SJCRH30 (cell line): ENCODE data around the gene IL2RG. TPM values are rescaled to one million over a fixed set of nuclear protein-coding genes. Genes with fewer than 3 reads are reported as not detected.

ENCODE experiments used
- DNase-seq, 2 experiments: peaks; one replicate each; pipeline ENCODE4 v3.0.0-alpha.2; 2015 to 2020
- H3K27ac ChIP-seq: fragments of 250-450 bp; sonication (Bioruptor Pico); 2 replicates; pipeline ENCODE4 v1.5.1; 2020; ENCODE audit warnings: mild to moderate bottlenecking, moderate library complexity
- H3K27me3 ChIP-seq: fragments of 250-450 bp; sonication (Bioruptor Pico); 2 replicates; pipeline ENCODE4 v1.5.1; 2020; ENCODE audit warnings: mild to moderate bottlenecking, moderate library complexity
- H3K36me3 ChIP-seq: fragments of 250-450 bp; sonication (Bioruptor Pico); 2 replicates; pipeline ENCODE4 v1.5.1; 2020; ENCODE audit warnings: mild to moderate bottlenecking, moderate library complexity
- H3K4me1 ChIP-seq: fragments of 250-450 bp; sonication (Bioruptor Pico); 2 replicates; pipeline ENCODE4 v1.5.1; 2020; ENCODE audit warnings: mild to moderate bottlenecking, moderate library complexity
- H3K4me3 ChIP-seq: fragments of 250-450 bp; sonication (Bioruptor Pico); 2 replicates; pipeline ENCODE4 v1.5.1; 2020; ENCODE audit warnings: mild to moderate bottlenecking, moderate library complexity
- H3K9me3 ChIP-seq: fragments of 250-450 bp; sonication (Bioruptor Pico); replicated peaks from 2 replicates; pipeline ENCODE4 v1.5.1; 2020; ENCODE audit warnings: mild to moderate bottlenecking, moderate library complexity
- total RNA-seq: library from RNA; depleted of rRNA; stranded (reverse); fragments of >200 nt; shearing (Covaris generic); gene quantifications from 2 replicates; pipeline ENCODE4 v1.2.3, GENCODE V29; 2014

Gene IL2RG
- total RNA-seq, 1 experiment from 2014 or later: 0.10 TPM

DNA sequence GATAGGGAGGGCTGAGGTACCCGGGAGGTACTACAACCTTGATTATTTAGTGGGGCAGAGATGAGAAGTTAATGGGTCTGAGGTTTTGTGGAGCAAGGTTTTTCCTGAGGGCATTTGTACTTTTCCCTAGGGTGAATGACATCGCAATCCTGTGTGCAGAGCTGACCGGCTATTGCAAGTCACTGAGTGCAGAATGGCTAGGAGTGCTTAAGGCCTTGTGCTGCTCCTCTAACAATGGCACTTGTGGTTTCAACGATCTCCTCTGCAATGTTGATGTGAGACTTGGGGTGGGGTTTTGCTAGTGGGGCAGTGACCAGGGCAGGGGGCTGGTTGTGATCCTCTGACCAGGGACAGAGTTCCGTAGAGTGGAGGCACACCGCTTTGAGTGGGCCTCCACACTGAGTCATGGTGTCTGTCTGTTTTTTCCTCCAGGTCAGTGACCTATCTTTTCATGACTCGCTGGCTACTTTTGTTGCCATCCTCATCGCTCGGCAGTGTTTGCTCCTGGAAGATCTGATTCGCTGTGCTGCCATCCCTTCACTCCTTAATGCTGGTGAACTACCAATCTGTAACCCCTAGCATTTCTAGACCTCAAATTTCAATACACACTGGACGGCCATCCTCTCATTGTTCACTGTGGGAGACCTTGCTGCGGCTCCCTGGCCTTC is 16.9 kb upstream of the IL2RG start:
- Histone ChIP-seq H3K4me1 (no peaks in the 10 kb centered on the region), H3K4me3 (no peak overlapping the region), H3K9me3 (no peaks in the 10 kb centered on the region), H3K27ac (no peak overlapping the region), H3K36me3 (peaks cover 56% of the 10 kb centered on the region), H3K27me3 (no peaks in the 10 kb centered on the region)
- no peak for DNase-seq

DNA sequence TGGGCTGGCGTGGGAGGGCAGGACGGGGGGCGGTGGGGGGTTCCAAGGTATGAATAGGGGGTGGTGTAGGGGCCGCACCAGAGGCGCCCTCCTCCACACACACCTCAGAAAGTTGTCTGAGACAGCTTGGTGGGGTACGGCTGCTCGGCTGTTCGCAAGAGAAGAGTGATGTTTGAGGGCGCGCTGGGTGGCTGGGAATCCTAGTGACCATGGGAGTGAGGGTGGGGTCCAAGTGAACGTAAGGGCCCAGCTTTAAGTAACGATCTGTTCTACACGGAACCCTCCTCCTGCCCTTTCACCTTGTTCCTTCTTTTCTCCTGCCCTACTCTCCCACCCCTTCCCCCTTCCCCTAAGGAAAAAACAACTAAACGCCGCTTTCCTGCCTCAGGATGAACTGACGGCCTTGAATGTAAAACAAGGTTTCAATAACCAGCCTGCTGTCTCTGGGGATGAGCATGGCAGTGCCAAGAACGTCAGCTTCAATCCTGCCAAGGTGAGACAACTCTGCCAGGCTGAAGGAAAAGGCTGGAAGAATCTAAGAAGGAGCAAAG is 7.7 kb upstream of the IL2RG start:
- Histone ChIP-seq H3K27me3 (no peaks in the 10 kb centered on the region), H3K9me3 (no peaks in the 10 kb centered on the region), H3K36me3 (peaks cover 28% of the 10 kb centered on the region), H3K4me3 (peak overlapping the region; percentile 76), H3K27ac (peak overlapping the region; percentile 75), H3K4me1 (no peaks in the 10 kb centered on the region)
- no peak for DNase-seq

DNA sequence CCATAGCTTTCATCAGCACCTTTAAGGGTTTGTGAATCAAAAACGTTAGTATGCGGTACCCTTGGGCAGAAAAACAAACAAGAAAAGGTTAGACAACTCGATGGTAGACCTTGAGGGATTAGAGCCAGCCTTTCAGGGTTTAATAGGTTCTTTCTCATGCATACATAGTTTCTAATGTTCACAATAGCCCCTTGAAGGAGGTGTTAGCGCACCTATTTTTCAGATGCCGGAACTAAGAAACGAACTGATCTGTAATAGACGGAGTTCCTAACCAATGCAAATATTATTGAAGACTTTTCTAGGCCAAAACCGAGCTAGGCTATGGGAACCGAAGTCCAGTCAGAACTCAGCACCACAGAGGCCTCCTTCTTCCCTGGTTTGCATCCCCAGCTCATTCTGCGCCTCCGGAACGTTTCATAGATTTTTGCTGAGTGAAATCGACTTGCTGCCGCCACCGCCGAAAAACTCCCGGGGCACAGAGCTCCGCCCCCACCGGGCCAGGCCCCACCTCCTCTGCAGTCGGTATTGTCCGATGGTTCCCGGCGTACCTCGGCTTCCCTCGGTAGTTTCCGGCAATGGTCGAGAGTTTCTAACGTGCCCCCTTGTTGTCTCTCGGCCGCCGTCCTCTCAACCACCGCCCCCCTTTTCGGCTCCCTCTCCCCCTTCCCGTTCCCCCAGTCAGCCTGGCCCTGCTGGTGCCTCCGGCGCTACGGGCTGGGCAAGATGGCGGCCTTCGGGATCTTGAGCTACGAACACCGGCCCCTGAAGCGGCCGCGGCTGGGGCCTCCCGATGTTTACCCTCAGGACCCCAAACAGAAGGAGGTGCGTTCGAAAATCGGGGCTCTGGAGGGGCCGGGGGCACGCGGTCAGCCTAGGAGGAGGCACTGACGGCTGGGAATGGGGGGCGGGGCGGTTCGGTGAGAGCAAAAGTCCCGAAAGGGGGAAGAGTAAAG is 6.9 kb upstream of the IL2RG start, which contains the start of gene MED12:
MED12 (plus strand) TSS at position 565 of the 953 bp plus-strand sequence; CDS start at position 724, 159 bp downstream.
- Histone ChIP-seq H3K4me3 (peak within 1 kb of the TSS; percentile 76), H3K27me3 (no peaks in the 10 kb centered on the region), H3K36me3 (peaks cover 22% of the 10 kb centered on the region), H3K9me3 (no peaks in the 10 kb centered on the region), H3K27ac (peak within 1 kb of the TSS; percentile 75), H3K4me1 (no peaks in the 10 kb centered on the region)
- peak; percentile 90 to 92 for DNase-seq

DNA sequence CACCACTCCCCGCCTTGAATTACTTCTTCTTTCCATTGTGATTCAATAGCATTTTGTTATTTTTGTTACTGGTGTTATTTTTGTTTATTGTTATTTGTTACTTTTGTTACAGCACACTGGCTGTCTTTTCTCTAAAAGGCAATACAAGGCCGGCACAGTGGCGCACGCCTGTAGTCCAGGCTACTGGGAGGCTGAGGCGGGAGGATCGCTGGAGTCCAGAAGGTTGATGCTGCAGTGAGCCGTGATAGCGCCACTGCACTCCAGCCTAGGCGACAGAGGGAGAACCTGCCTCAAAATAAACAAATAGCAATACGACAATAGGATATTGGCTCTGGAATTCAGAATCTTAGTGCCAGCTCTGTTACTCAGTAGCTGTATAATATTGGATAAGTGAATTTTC is 6.0 kb upstream of the IL2RG start:
- Histone ChIP-seq H3K4me3 (peak overlapping the region; percentile 76), H3K27ac (no peak overlapping the region), H3K9me3 (no peaks in the 10 kb centered on the region), H3K36me3 (peaks cover 12% of the 10 kb centered on the region), H3K27me3 (no peaks in the 10 kb centered on the region), H3K4me1 (no peaks in the 10 kb centered on the region)
- no peak for DNase-seq

DNA sequence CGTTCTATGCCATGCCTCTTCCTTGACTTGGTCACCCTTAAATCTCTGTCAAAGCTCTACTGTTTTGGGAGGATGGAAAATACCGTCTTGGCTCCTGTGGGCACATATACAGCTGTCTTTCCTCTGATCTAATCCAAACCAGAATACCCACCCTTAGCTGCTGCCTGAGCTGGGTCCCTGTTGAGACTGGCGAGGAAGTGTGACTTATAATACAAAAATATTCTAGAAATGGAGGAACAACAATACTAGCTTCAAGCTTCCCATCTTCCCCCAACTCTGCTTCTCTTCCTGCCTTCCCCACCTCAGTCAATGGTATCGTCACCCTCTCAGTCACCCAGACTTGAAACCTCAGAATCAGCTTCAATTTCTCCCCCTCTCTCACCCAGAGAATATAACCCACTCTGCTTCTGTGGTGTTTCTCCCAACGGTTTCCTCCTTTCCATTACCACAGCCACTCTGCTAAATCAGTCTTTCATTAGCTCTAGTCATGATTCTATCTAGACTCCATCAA is 599 bp upstream of the IL2RG start:
- no peaks in the 10 kb centered on the region for H3K9me3 ChIP-seq
- H3K27ac ChIP-seq: no peak overlapping the region
- DNase-seq: no peak

DNA sequence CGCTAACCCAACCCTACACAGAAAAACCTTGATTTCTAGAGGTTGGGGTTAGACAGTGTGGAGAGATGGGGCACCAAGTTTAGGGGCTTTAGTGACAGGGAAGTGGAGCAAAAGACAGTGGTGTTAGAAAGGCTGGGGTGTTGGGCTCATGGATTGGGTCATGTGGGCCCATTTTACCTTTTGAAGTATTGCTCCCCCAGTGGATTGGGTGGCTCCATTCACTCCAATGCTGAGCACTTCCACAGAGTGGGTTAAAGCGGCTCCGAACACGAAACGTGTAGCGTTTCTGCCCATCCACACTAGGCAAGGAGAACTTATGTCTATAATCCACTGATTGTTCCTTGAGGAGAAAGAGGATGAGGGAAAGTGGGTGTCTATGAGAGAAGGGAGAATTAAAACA is 2.3 kb downstream of the IL2RG start:
- no peaks in the 10 kb centered on the region for H3K9me3 ChIP-seq
- no peak overlapping the region for H3K4me3 ChIP-seq
- H3K4me1 ChIP-seq: peaks cover 34% of the 10 kb centered on the region
- no peaks in the 10 kb centered on the region for H3K36me3 ChIP-seq
- H3K27ac ChIP-seq: no peak overlapping the region
- DNase-seq: no peak
- H3K27me3 ChIP-seq: no peaks in the 10 kb centered on the region

More for the DNA sequence above, 599 bp upstream of the IL2RG start:
- no peaks in the 10 kb centered on the region for H3K27me3 ChIP-seq
- no peaks in the 10 kb centered on the region for H3K36me3 ChIP-seq
- H3K4me1 ChIP-seq: peaks cover 15% of the 10 kb centered on the region
- H3K4me3 ChIP-seq: no peak overlapping the region

DNA sequence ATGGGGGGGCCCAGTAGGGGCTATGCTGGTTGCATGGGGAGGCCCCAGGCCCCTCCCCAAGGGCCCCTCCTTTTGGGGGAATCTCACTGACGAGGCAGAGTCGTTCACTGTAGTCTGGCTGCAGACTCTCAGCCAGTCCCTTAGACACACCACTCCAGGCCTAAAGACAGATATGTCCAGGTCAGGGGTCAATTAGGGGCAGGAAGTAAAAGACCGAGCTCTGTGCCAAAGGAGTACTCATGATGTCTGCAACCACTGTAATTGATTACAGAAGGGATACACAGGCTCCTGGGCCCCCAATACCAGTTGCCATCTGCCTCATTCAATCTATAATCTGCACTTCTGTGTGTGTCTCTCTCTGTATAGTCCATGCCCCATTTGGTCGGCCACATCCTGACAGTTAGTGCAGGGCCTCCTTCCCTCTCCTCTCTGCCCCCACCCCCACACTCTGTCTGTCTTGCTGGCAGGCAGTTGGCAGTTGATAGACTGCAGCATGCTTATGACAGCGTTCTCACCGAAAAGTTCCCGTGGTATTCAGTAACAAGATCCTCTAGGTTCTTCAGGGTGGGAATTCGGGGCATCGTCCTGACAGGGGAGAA is 3.5 kb downstream of the IL2RG start:
- H3K36me3 ChIP-seq: no peaks in the 10 kb centered on the region

DNA sequence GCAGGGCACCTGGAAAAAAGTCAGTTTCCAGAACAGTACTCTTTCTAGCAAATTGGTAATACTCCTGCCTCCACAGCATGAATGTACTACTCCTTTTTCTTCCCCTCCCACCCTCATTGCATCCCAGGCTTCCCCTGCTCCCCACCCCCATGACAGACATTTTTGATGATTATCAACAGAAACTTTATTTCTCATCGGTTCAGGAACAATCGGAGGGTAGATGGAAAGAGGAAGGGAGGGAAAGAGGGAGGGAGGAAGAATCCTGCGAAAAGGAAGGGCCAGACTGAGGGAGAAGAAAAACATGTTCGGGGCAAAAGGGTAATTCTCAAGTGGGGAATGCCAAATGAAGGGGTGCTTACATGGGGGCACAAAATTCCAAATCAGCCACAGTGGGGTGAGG is 4.1 kb downstream of the IL2RG start:
- H3K4me3 ChIP-seq: no peak overlapping the region
- H3K4me1 ChIP-seq: peaks cover 43% of the 10 kb centered on the region
- no peaks in the 10 kb centered on the region for H3K36me3 ChIP-seq
- H3K27me3 ChIP-seq: no peaks in the 10 kb centered on the region
- H3K27ac ChIP-seq: no peak overlapping the region
- DNase-seq: no peak
- H3K9me3 ChIP-seq: no peaks in the 10 kb centered on the region

More for the DNA sequence above, 3.5 kb downstream of the IL2RG start:
- Histone ChIP-seq H3K4me1 (peaks cover 37% of the 10 kb centered on the region), H3K27me3 (no peaks in the 10 kb centered on the region), H3K27ac (no peak overlapping the region; the same call in 1 of the 2 replicates), H3K4me3 (no peak overlapping the region), H3K9me3 (no peaks in the 10 kb centered on the region)
- peak; percentile 51 to 66 for DNase-seq

DNA sequence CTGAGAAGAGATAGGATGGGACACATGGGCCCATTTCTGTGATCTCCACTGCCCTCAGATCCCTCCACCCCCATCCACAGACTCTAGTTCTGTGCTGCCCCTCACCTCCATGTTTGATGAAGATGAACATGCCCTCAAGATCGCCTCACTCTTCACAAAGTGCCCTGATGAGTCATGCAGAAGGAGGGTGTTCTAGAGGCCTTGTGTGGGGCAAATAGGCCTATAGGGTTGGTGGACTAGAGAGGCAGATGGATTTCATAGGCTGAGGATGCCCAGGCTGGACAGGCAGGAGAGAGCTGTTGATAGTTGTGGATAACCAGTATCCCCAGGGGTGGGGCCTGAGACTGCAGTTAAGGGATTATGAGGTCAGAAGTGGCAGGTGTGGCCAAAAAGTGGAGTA is 5.0 kb downstream of the IL2RG start, which contains the start of gene CXorf65:
CXorf65 (minus strand) TSS at position 314 of the 400 bp plus-strand sequence; CDS start at position 130, 184 bp downstream.
- Histone ChIP-seq H3K27me3 (no peaks in the 10 kb centered on the region), H3K27ac (no peak within 1 kb of the TSS), H3K4me3 (no peak within 1 kb of the TSS), H3K9me3 (no peaks in the 10 kb centered on the region), H3K36me3 (no peaks in the 10 kb centered on the region), H3K4me1 (peaks cover 52% of the 10 kb centered on the region)
- DNase-seq: peak; percentile 38 to 56

DNA sequence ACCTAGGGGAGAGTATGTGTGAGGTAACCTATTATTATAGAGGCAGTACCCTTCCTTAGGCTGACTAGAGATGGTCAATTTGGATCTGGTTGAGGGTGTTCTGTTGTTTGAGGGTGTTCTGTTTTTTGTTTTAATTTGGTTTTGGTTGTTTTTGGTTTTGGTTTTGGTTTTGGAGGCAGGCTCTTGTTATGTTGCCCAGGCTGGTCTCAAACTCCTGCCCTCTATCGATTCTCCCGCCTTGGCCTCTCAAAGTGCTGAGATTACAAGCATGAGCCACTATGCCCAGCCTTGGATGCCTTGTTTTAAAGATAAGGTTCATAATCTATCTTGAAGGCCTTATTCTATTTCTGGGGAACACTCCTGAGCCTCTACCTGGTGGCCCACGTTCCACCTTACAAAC is 5.7 kb downstream of the IL2RG start:
- H3K4me1 ChIP-seq: peaks cover 53% of the 10 kb centered on the region
- H3K27ac ChIP-seq: no peak overlapping the region
- no peak overlapping the region for H3K4me3 ChIP-seq
- H3K27me3 ChIP-seq: no peaks in the 10 kb centered on the region
- no peak for DNase-seq
- H3K9me3 ChIP-seq: no peaks in the 10 kb centered on the region
- no peaks in the 10 kb centered on the region for H3K36me3 ChIP-seq

DNA sequence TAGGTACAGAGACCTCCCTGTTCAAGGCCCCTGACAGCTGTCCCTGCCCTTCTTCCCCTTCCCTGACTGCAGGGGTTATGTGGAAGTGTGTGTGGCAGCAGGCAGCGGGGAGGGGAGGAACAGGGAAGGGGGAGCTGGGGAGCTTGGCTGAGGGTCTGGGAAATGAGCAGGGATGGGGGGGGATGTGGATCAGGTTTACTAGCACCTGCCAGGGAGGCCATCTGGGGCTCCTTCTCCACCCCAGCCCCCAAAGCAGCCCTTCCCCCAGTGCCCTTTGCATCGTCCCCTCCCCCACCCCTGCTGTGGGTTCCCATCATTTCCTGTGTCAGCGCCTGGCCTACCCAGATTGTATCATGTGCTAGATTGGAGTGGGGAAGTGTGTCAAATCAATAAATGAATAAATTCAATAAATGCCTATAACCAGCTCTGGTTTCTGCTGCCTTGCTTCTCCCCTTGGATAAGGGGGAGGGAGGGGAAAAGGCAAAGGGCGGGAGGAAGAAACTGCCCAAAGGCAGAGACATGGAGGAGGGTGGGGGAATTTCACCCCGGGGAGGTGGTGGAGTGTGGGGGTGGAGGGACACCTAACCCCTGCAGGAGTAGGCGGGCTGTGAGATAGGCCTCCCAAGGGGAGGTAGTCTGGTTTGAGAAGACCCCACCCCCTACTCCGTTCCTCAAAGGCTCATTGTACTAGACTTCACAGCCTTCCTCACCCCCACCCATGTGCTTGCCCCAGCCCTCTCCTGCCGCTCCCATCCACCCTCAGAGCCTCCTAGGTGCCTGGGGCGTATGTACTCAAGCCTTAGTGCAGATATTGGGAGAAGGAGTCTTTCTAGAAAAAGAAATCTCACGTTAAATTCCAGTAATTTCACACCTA is 8.0 kb downstream of the IL2RG start:
- H3K4me1 ChIP-seq: peaks cover 55% of the 10 kb centered on the region
- DNase-seq: peak; percentile 98
- peak overlapping the region; percentile 61 for H3K4me3 ChIP-seq
- no peaks in the 10 kb centered on the region for H3K36me3 ChIP-seq
- H3K27ac ChIP-seq: peak overlapping the region; percentile 94
- H3K27me3 ChIP-seq: no peaks in the 10 kb centered on the region
- H3K9me3 ChIP-seq: no peaks in the 10 kb centered on the region

DNA sequence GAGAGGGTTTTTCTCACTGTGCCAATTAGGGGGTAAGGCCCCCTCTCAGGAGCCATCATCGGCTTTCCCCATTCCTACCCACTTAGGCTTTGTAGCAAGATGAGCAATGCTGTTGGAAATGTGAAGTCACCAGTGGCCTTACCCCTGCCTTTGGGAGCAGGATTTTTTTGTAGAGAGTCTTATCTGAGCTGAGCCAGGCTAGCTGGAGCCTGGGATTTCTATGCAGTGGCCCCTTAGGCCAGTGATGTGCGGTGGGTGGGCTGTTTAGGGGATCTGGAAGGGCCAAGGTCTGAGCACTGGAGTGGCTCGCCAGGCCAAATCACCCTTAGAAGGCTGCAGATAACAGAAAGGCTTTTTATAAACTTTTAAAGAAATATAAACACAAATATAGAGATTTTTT is 9.1 kb downstream of the IL2RG start:
- peak overlapping the region; percentile 94 for H3K27ac ChIP-seq
- peak; percentile 42 to 52 for DNase-seq
- peaks cover 51% of the 10 kb centered on the region for H3K4me1 ChIP-seq
- no peaks in the 10 kb centered on the region for H3K27me3 ChIP-seq
- H3K36me3 ChIP-seq: no peaks in the 10 kb centered on the region
- no peak overlapping the region for H3K4me3 ChIP-seq
- H3K9me3 ChIP-seq: no peaks in the 10 kb centered on the region

DNA sequence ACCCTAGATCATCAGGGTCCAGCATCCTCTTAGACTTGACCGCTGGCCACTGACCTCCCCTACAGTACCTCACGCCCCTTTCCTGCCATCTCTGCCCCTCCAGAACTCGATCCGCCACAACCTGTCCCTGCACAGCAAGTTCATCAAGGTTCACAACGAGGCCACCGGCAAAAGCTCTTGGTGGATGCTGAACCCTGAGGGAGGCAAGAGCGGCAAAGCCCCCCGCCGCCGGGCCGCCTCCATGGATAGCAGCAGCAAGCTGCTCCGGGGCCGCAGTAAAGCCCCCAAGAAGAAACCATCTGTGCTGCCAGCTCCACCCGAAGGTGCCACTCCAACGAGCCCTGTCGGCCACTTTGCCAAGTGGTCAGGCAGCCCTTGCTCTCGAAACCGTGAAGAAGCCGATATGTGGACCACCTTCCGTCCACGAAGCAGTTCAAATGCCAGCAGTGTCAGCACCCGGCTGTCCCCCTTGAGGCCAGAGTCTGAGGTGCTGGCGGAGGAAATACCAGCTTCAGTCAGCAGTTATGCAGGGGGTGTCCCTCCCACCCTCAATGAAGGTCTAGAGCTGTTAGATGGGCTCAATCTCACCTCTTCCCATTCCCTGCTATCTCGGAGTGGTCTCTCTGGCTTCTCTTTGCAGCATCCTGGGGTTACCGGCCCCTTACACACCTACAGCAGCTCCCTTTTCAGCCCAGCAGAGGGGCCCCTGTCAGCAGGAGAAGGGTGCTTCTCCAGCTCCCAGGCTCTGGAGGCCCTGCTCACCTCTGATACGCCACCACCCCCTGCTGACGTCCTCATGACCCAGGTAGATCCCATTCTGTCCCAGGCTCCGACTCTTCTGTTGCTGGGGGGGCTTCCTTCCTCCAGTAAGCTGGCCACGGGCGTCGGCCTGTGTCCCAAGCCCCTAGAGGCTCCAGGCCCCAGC is 10.5 kb downstream of the IL2RG start:
- Histone ChIP-seq H3K27me3 (no peaks in the 10 kb centered on the region), H3K27ac (peak overlapping the region; percentile 94; the same call in 1 of the 2 replicates), H3K4me3 (no peak overlapping the region), H3K36me3 (no peaks in the 10 kb centered on the region), H3K4me1 (peaks cover 40% of the 10 kb centered on the region), H3K9me3 (no peaks in the 10 kb centered on the region)
- DNase-seq: no peak
